Measurements from ENCODE around the gene C1QTNF5.

GRCh38 chr11:119352857-119353260, 12.2 kb upstream of the C1QTNF5 start:
- TF ChIP-seq CTCF (IDR thresholded peaks at IDR 0.05), result no peak
- no peak for TF ChIP-seq EP300 (IDR thresholded peaks at IDR 0.05)
